DND-41 (cell line): ENCODE measurements around the gene RTN4RL2.

ENCODE experiments used
- ATAC-seq: fragments of 200-7000 bp; cut with Tn5 transposase; 3 replicates; pipeline ENCODE4 v1.9.1; 2021; ENCODE audit warnings: low read depth; ENCODE audit not compliant: insufficient read depth
- DNase-seq: peaks from one replicate; pipeline ENCODE4 v3.0.0-alpha.2; 2020
- H2AFZ ChIP-seq: 2 replicates; pipeline ENCODE4 v1.6.0; 2012; ENCODE audit warnings: low read depth, low read length
- H3K27ac ChIP-seq: 2 replicates; pipeline ENCODE4 v1.5.1; 2012; ENCODE audit warnings: low read length, inconsistent platforms
- H3K27me3 ChIP-seq: fragments of 200-600 bp; sonication (generic); 2 replicates; pipeline ENCODE4 v1.6.0; 2012; ENCODE audit warnings: low read length, mild to moderate bottlenecking, inconsistent platforms; ENCODE audit not compliant: insufficient read depth, poor library complexity
- H3K36me3 ChIP-seq: 2 replicates; pipeline ENCODE4 v1.5.1; 2012; ENCODE audit warnings: low read length, inconsistent platforms; ENCODE audit not compliant: insufficient read depth
- H3K4me1 ChIP-seq: 2 replicates; pipeline ENCODE4 v1.5.1; 2012; ENCODE audit warnings: mild to moderate bottlenecking, low read length; ENCODE audit not compliant: insufficient read depth
- H3K4me2 ChIP-seq: 2 replicates; pipeline ENCODE4 v1.6.0; 2012; ENCODE audit warnings: mild to moderate bottlenecking, moderate library complexity, low read length, inconsistent platforms; ENCODE audit not compliant: insufficient read depth
- H3K4me3 ChIP-seq, 2 experiments: fragments of 200-600 bp in 1 of 2; shearing (Covaris generic) in 1 of 2; 2 replicates each; pipeline ENCODE4 v1.5.1; 2012 to 2016; ENCODE audit warnings: inconsistent platforms in 2 of 2, low read length in 2 of 2, mild to moderate bottlenecking in 2 of 2, low read depth in 1 of 2, moderate library complexity in 1 of 2
- H3K79me2 ChIP-seq: 2 replicates; pipeline ENCODE4 v1.6.0; 2012; ENCODE audit warnings: low read length, inconsistent platforms; ENCODE audit not compliant: insufficient read depth
- H3K9ac ChIP-seq: 2 replicates; pipeline ENCODE4 v1.6.0; 2012; ENCODE audit warnings: low read depth, mild to moderate bottlenecking, inconsistent platforms, low read length, moderate library complexity
- H3K9me3 ChIP-seq: 2 replicates; pipeline ENCODE4 v1.5.1; 2012; ENCODE audit warnings: low read length, moderate library complexity, mild to moderate bottlenecking, inconsistent platforms; ENCODE audit not compliant: insufficient read depth, severe bottlenecking
- H4K20me1 ChIP-seq: 2 replicates; pipeline ENCODE4 v1.6.0; 2012; ENCODE audit warnings: low read length; ENCODE audit not compliant: insufficient read depth
- CTCF ChIP-seq: IDR thresholded peaks from 2 replicates; pipeline ENCODE4 v1.5.1; 2012; ENCODE audit warnings: borderline replicate concordance, low read length, moderate library complexity, mild to moderate bottlenecking; ENCODE audit not compliant: poor library complexity, severe bottlenecking; ENCODE audit errors: extremely low read depth
- EZH2 ChIP-seq: IDR thresholded peaks from 3 replicates; pipeline ENCODE4 v1.6.1; 2012; ENCODE audit warnings: borderline replicate concordance, low read depth, mild to moderate bottlenecking, moderate library complexity, low read length, inconsistent platforms; ENCODE audit not compliant: severe bottlenecking

The RTN4RL2 gene

GRCh38 chr11:57464539-57465181, 4.3 kb downstream of the RTN4RL2 start:
- Histone ChIP-seq H2AFZ (no peak overlapping the region), H3K9me3 (no peaks in the 10 kb centered on the region), H3K4me1 (peaks cover 20% of the 10 kb centered on the region), H3K4me2 (no peak overlapping the region), H3K9ac (no peak overlapping the region), H4K20me1 (peaks cover 3% of the 10 kb centered on the region), H3K27me3 (peaks cover 22% of the 10 kb centered on the region), H3K36me3 (no peaks in the 10 kb centered on the region), H3K4me3 (no peak overlapping the region), H3K79me2 (no peaks in the 10 kb centered on the region), H3K27ac (no peak overlapping the region)
- DNase-seq (no peak), ATAC-seq (no peak)
- TF ChIP-seq EZH2: no peak
- TF ChIP-seq CTCF: no peak

GRCh38 chr11:57466680-57467079, 6.4 kb downstream of the RTN4RL2 start:
- Histone ChIP-seq H3K36me3 (no peaks in the 10 kb centered on the region), H3K27me3 (peaks cover 5% of the 10 kb centered on the region), H3K4me3 (no peak overlapping the region), H2AFZ (no peak overlapping the region), H3K27ac (no peak overlapping the region), H3K79me2 (no peaks in the 10 kb centered on the region), H3K4me2 (no peak overlapping the region), H3K9me3 (no peaks in the 10 kb centered on the region), H3K9ac (no peak overlapping the region), H4K20me1 (no peaks in the 10 kb centered on the region), H3K4me1 (no peaks in the 10 kb centered on the region)
- no peak for ATAC-seq
- TF ChIP-seq EZH2 (no peak), CTCF (peak; percentile 7)
- no peak for DNase-seq

GRCh38 chr11:57467508-57468157, 7.3 kb downstream of the RTN4RL2 start:
- ATAC-seq: no peak
- Histone ChIP-seq H3K9me3 (no peaks in the 10 kb centered on the region), H3K27me3 (no peaks in the 10 kb centered on the region), H3K27ac (no peak overlapping the region), H3K9ac (no peak overlapping the region), H3K4me2 (no peak overlapping the region), H3K4me3 (no peak overlapping the region), H4K20me1 (no peaks in the 10 kb centered on the region), H3K79me2 (no peaks in the 10 kb centered on the region), H3K4me1 (no peaks in the 10 kb centered on the region), H2AFZ (no peak overlapping the region), H3K36me3 (no peaks in the 10 kb centered on the region)
- DNase-seq: no peak
- no peak for TF ChIP-seq CTCF
- no peak for TF ChIP-seq EZH2
